CD4-positive, CD25-positive, alpha-beta regulatory T cell (primary cell): ENCODE results near the gene RASL12. TPM values are rescaled to one million over a fixed set of nuclear protein-coding genes. Genes with fewer than 3 reads are reported as not detected.

Experiments
- ATAC-seq, 2 donors: fragments of 150-1000 bp; cut with Tn5 transposase; one replicate each; pipeline ENCODE4 v1.10.0; 2021; ENCODE audit warnings: low read depth in 2 of 2, moderate number of reproducible peaks in 2 of 2, moderate library complexity in 1 of 2
- DNase-seq, 3 donors: peaks; one replicate each; pipeline versions ENCODE4 v3.0.0 to v3.0.0-alpha.2; 2012 to 2022; ENCODE audit warnings: mixed read lengths in 1 of 3
- H3K27ac ChIP-seq: one replicate; pipeline ENCODE4 v1.7.0; 2013; ENCODE audit warnings: mild to moderate bottlenecking, low read length; ENCODE audit not compliant: insufficient read depth, poor library complexity, severe bottlenecking
- H3K27me3 ChIP-seq: one replicate; pipeline ENCODE4 v1.7.0; 2013; ENCODE audit warnings: low read length; ENCODE audit not compliant: control insufficient read depth, insufficient read depth
- H3K36me3 ChIP-seq: one replicate; pipeline ENCODE4 v1.7.0; 2013; ENCODE audit warnings: mild to moderate bottlenecking, low read length, moderate library complexity; ENCODE audit not compliant: control insufficient read depth, insufficient read depth
- H3K4me1 ChIP-seq: 2 replicates; pipeline ENCODE4 v1.7.0; 2013; ENCODE audit warnings: mild to moderate bottlenecking, low read length; ENCODE audit not compliant: insufficient read depth, control insufficient read depth, poor library complexity, severe bottlenecking
- H3K4me3 ChIP-seq: one replicate; pipeline ENCODE4 v1.7.0; 2013; ENCODE audit warnings: low read depth, mild to moderate bottlenecking, low read length, moderate library complexity
- H3K9me3 ChIP-seq, 2 experiments: 1 replicate in 1 of 2; 2 replicates in 1 of 2; pipeline ENCODE4 v1.7.0; 2013; ENCODE audit warnings: low read length in 2 of 2, mild to moderate bottlenecking in 1 of 2, moderate library complexity in 1 of 2; ENCODE audit not compliant: control insufficient read depth in 2 of 2
- H3K27ac Mint-ChIP-seq, 3 donors: one replicate each; pipeline ENCODE4 v1.8.0; 2020 to 2022; ENCODE audit warnings: mild to moderate bottlenecking in 3 of 3, mixed read lengths in 3 of 3, moderate library complexity in 2 of 3
- H3K27me3 Mint-ChIP-seq: one replicate; pipeline ENCODE4 v1.8.0; 2022; ENCODE audit warnings: mild to moderate bottlenecking, mixed read lengths
- H3K36me3 Mint-ChIP-seq: one replicate; pipeline ENCODE4 v1.8.0; 2020; ENCODE audit warnings: mixed read lengths
- H3K4me1 Mint-ChIP-seq, 4 donors: one replicate each; pipeline ENCODE4 v1.8.0; 2020 to 2022; ENCODE audit warnings: mixed read lengths in 4 of 4, mild to moderate bottlenecking in 1 of 4
- H3K4me3 Mint-ChIP-seq, 4 donors: one replicate each; pipeline ENCODE4 v1.8.0; 2020 to 2022; ENCODE audit warnings: mild to moderate bottlenecking in 4 of 4, mixed read lengths in 4 of 4, moderate library complexity in 3 of 4
- H3K9me3 Mint-ChIP-seq, 7 donors: one replicate each; pipeline ENCODE4 v1.8.0; 2020 to 2022; ENCODE audit warnings: mixed read lengths in 7 of 7, mild to moderate bottlenecking in 3 of 7, moderate library complexity in 2 of 7
- polyA plus RNA-seq, 4 donors: library from polyadenylated mRNA; unstranded; fragments of 300-500 nt; fragmentation: Illumina TruSeq; gene quantifications; one replicate each; pipeline ENCODE4 v1.2.3, GENCODE V29; 2021
- total RNA-seq: library from RNA; stranded (reverse); gene quantifications from one replicate; pipeline ENCODE4 v1.2.3, GENCODE V29; 2022

Gene RASL12
- total and polyA plus RNA-seq, 5 donors from 2014 or later, result not detected

GRCh38 chr15:65060641-65061397 is 7.0 kb downstream of the RASL12 start:
- no peak overlapping the region for H3K27ac ChIP-seq
- H3K36me3 ChIP-seq, result no peaks in the 10 kb centered on the region
- no peaks in the 10 kb centered on the region for H3K36me3 Mint-ChIP-seq
- no peaks in the 10 kb centered on the region for H3K9me3 ChIP-seq
- H3K27ac Mint-ChIP-seq, result no peak overlapping the region
- DNase-seq, result no peak
- peaks cover 17% of the 10 kb centered on the region for H3K27me3 Mint-ChIP-seq
- ATAC-seq, result no peak
- H3K4me3 Mint-ChIP-seq, result no peak overlapping the region
- H3K4me1 ChIP-seq, result no peaks in the 10 kb centered on the region
- H3K4me1 Mint-ChIP-seq, result no peaks in the 10 kb centered on the region
- no peaks in the 10 kb centered on the region for H3K9me3 Mint-ChIP-seq
- H3K4me3 ChIP-seq, result no peak overlapping the region
- H3K27me3 ChIP-seq, result peaks cover 8% of the 10 kb centered on the region

DNA sequence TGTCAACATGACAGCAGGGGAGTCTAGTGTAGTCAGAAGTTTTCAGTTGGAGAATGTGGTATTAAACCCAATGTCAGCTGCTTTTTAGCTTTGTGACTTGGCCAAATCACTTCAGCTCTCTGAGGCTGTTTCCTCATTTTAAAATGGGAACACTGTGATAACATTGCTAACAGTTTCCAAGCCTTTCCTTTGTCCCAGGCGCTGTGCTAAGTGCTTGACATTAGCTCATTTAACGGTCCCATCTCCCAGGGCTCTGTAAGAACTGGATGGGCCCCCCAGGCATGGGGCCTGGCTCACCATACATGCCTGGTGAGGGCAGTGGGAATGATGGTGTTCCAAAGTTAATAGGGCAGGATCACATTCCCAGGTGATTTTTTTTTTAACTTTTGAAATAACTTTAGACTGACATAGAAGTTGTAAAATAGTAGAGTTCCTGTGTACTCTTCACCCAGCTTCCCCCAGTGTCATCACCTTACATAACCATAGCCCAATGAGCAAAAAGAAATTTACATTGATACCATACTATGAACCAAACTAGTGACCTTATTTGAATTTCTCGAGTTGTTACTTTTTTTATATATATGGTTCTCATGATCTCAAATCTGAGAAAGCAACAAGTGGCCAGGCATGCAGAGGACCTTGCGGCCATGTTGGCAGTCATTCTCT is 7.7 kb downstream of the RASL12 start:
- DNase-seq, result no peak
- peaks cover 2% of the 10 kb centered on the region for H3K27me3 ChIP-seq
- H3K4me3 ChIP-seq, result no peak overlapping the region
- Mint-ChIP-seq H3K36me3 (no peaks in the 10 kb centered on the region), H3K4me3 (no peak overlapping the region), H3K4me1 (no peaks in the 10 kb centered on the region), H3K9me3 (no peaks in the 10 kb centered on the region), H3K27me3 (peaks cover 13% of the 10 kb centered on the region), H3K27ac (no peak overlapping the region)
- no peak for ATAC-seq
- no peaks in the 10 kb centered on the region for H3K9me3 ChIP-seq
- H3K27ac ChIP-seq, result no peak overlapping the region
- no peaks in the 10 kb centered on the region for H3K36me3 ChIP-seq
- H3K4me1 ChIP-seq, result no peaks in the 10 kb centered on the region

DNA sequence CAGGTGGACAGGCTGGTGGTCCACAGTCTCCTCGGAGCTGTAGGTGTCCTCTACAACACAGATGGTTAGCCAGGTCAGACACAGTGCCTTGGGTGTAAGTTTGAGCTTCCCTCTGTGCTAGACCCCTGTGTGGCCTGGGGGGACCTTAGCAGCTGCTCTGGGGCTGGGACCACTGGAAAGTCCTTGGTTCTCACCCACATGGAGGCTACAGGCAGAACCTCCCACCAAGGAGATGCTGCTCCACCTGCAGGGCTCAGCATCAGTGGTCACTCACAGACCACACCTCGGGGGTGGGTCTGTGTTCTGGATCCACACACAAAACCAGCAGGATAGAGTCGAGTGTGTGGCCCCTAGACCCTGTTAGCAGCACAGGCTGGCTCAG is 8.4 kb downstream of the RASL12 start:
- ATAC-seq (no peak), DNase-seq (no peak)
- Mint-ChIP-seq H3K27ac (no peak overlapping the region), H3K27me3 (peaks cover 10% of the 10 kb centered on the region), H3K4me3 (no peak overlapping the region), H3K36me3 (no peaks in the 10 kb centered on the region), H3K9me3 (no peaks in the 10 kb centered on the region), H3K4me1 (no peaks in the 10 kb centered on the region)
- Histone ChIP-seq H3K27me3 (no peaks in the 10 kb centered on the region), H3K27ac (no peak overlapping the region), H3K4me3 (no peak overlapping the region), H3K4me1 (no peaks in the 10 kb centered on the region), H3K9me3 (no peaks in the 10 kb centered on the region), H3K36me3 (no peaks in the 10 kb centered on the region)

DNA sequence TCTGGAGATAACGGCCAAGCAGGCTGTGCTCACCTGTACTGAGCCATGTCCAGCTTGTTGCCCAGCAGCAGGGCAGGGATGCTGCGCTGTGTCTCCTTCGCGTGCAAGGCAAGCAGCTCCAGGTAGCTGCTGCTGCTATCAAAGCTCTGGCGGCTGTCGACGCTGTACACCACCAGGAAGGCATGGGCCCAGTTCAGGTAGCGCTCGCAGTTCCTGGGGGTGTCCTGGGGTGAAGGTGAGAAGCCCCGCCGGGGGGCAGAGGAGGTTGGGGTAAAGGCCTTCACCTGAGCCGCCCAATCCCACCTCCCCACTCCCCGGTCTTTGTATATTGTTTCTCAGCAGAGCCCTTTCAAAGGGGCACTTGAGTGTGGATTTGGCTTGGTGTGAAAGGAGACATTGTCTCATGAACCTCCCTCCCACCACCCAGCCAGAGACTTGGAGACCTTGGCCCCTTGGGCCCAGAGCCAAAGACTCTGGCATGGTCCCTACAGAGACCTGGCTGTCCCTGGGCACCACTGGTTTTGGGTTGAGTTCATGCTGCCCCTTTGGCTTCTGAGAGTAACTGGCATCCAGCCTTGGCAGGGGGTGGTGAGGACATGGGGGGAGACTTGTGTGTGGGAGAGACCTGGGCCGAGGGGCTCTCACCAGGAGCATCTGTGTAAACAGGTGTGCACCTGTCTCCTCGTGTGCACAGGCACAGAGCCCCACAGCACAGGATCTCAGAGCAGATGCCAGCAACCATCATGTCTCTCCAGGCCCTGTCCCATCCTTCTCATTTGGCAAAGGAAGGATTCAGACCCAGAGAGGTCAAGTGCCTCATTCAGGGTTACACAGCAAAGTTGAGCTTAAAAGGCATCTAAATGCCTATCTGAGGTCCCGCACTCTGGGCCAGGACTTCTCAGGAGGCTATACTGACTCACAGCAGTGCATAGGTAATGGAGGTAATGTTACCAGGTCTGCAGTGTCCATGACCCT is 9.1 kb downstream of the RASL12 start:
- Mint-ChIP-seq H3K27ac (no peak overlapping the region), H3K36me3 (no peaks in the 10 kb centered on the region), H3K4me1 (no peaks in the 10 kb centered on the region), H3K4me3 (no peak overlapping the region), H3K9me3 (no peaks in the 10 kb centered on the region), H3K27me3 (peaks cover 5% of the 10 kb centered on the region)
- H3K9me3 ChIP-seq, result no peaks in the 10 kb centered on the region
- H3K4me1 ChIP-seq, result no peaks in the 10 kb centered on the region
- H3K36me3 ChIP-seq, result no peaks in the 10 kb centered on the region
- no peaks in the 10 kb centered on the region for H3K27me3 ChIP-seq
- H3K4me3 ChIP-seq, result no peak overlapping the region
- ATAC-seq (no peak), DNase-seq (no peak)
- no peak overlapping the region for H3K27ac ChIP-seq

- Mint-ChIP-seq H3K4me3 (no peak overlapping the region), H3K27ac (no peak overlapping the region), H3K27me3 (no peaks in the 10 kb centered on the region), H3K9me3 (no peaks in the 10 kb centered on the region), H3K36me3 (no peaks in the 10 kb centered on the region), H3K4me1 (no peaks in the 10 kb centered on the region)
- H3K9me3 ChIP-seq, result no peaks in the 10 kb centered on the region
- no peaks in the 10 kb centered on the region for H3K4me1 ChIP-seq
- no peaks in the 10 kb centered on the region for H3K27me3 ChIP-seq
- DNase-seq, result no peak
- H3K36me3 ChIP-seq, result no peaks in the 10 kb centered on the region
- no peak for ATAC-seq
- no peak overlapping the region for H3K4me3 ChIP-seq
- no peak overlapping the region for H3K27ac ChIP-seq
Measured at GRCh38 chr15:65057549-65057940, 10.2 kb downstream of the RASL12 start.

DNA sequence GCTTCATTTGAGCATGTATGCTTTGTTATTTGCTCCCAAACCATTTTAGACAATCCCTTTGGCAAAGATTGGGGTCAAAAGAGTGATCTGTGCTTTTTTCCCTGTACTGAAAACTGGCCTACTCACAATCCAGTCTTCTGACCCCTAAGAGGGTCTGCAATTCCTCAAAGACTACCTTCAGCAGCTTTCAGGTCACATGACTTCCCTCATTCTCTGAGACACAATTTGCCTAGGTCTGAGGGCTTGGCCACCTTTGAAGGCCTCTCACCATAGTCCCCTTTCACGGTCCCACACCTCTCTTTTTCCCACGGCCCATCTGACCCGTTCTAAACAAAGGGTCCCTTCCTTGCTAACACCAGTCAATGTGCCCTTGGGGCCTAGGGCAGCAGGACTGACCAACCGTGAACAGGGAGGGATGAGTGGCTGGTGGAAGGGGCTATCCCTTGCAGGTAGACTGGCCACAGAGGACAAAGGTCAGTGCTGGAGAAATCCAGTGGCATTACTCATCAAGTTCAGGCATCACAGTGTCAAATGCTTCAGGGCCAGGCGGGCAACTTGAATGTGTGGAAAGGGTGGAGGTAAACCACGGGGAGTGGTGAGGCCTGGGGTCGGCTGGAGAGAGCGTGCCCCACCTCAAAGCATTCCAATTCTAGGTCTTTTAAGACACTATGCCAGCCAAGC is 10.8 kb downstream of the RASL12 start:
- Mint-ChIP-seq H3K27me3 (no peaks in the 10 kb centered on the region), H3K4me3 (no peak overlapping the region), H3K27ac (no peak overlapping the region), H3K36me3 (no peaks in the 10 kb centered on the region), H3K9me3 (no peaks in the 10 kb centered on the region), H3K4me1 (no peaks in the 10 kb centered on the region)
- H3K27me3 ChIP-seq, result no peaks in the 10 kb centered on the region
- no peaks in the 10 kb centered on the region for H3K36me3 ChIP-seq
- no peaks in the 10 kb centered on the region for H3K9me3 ChIP-seq
- H3K27ac ChIP-seq, result no peak overlapping the region
- no peak for ATAC-seq
- H3K4me1 ChIP-seq, result no peaks in the 10 kb centered on the region
- no peak for DNase-seq
- no peak overlapping the region for H3K4me3 ChIP-seq

DNA sequence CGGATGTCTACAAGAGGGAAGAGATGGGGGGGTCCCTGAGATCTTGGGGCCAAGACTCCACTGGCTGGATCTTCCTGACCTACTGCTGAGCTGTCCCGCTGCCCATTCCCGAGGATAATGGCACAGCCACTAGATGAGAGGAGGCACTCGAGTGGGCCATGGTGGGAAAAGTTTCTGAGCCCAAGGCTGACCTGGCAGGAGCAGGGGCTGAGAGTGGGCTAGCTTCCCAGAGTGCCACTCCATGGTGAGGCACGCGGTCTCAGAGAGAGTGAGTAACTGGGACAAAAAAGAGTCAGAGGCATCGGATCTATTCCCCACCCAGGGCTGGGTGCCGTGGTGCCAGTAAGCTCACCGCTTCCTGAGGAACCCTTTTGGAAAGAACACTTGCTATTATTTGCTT is 11.7 kb downstream of the RASL12 start:
- Histone ChIP-seq H3K4me1 (no peaks in the 10 kb centered on the region), H3K27ac (no peak overlapping the region), H3K4me3 (no peak overlapping the region), H3K27me3 (no peaks in the 10 kb centered on the region), H3K36me3 (no peaks in the 10 kb centered on the region), H3K9me3 (no peaks in the 10 kb centered on the region)
- Mint-ChIP-seq H3K4me1 (no peaks in the 10 kb centered on the region), H3K36me3 (no peaks in the 10 kb centered on the region), H3K27ac (no peak overlapping the region), H3K4me3 (no peak overlapping the region), H3K9me3 (no peaks in the 10 kb centered on the region), H3K27me3 (peaks cover 2% of the 10 kb centered on the region)
- ATAC-seq (no peak), DNase-seq (no peak)
